HEK293T (cell line): ENCODE results near the gene XRN2.

Source experiments
- ARNT ChIP-seq: fragments of 450-650 bp; IDR thresholded peaks from 2 replicates; pipeline ENCODE4 v1.6.1; 2017; ENCODE audit warnings: mild to moderate bottlenecking
- CTBP1 ChIP-seq: fragments of 450-650 bp; IDR thresholded peaks from 2 replicates; pipeline ENCODE4 v1.6.1; 2016; ENCODE audit warnings: borderline replicate concordance
- FOXA1 ChIP-seq: fragments of 450-650 bp; IDR thresholded peaks from 2 replicates; pipeline ENCODE4 v1.6.1; 2016; ENCODE audit warnings: mild to moderate bottlenecking
- FOXM1 ChIP-seq: fragments of 450-650 bp; IDR thresholded peaks from 2 replicates; pipeline ENCODE4 v1.6.1; 2017; ENCODE audit warnings: mild to moderate bottlenecking, borderline replicate concordance
- HDGF ChIP-seq: fragments of 450-650 bp; IDR thresholded peaks from 2 replicates; pipeline ENCODE4 v1.6.1; 2017; ENCODE audit warnings: antibody characterized with exemption, borderline replicate concordance
- L3MBTL2 ChIP-seq: fragments of 450-650 bp; conservative IDR thresholded peaks from 2 replicates; pipeline ENCODE4 v1.6.1; 2016; ENCODE audit warnings: mild to moderate bottlenecking
- SP1 ChIP-seq: fragments of 450-650 bp; IDR thresholded peaks from 2 replicates; pipeline ENCODE4 v1.6.1; 2017
- SUZ12 ChIP-seq: fragments of 450-650 bp; IDR thresholded peaks from 2 replicates; pipeline ENCODE4 v1.6.1; 2016; ENCODE audit warnings: mild to moderate bottlenecking

DNA sequence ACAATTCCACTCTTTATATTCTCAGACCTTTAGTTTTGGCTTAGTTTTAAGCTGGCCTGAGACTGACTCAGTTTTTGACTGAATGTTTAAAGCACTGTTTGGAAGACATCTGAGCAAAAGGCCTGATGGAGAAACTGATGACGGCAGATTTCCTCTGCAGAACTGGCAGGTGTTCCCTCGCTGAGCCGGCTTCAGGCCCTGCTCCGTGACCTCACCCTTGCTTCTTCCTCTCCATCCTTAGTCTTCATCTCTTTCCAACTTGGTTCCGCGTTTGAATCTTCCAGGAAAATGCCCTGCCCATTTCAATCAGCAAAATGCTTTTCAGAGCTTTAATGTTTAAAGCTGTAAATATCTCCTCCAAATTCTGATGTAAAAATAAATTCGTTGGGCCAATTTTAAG, 87.6 kb downstream of the XRN2 start:
- TF ChIP-seq HDGF (no peak), ARNT (no peak), CTBP1 (no peak), SP1 (no peak), SUZ12 (no peak), L3MBTL2 (no peak), FOXA1 (no peak), FOXM1 (no peak)
